D721Med (cell line): ENCODE data around the gene FABP1.

ENCODE experiments used
- DNase-seq: peaks from one replicate; pipeline ENCODE4 v3.0.0; 2011; ENCODE audit warnings: low spot score; ENCODE audit not compliant: insufficient read length
- FAIRE-seq: peaks from 2 replicates; lab custom pipeline; 2011; peaks lifted over from hg19 to GRCh38; lab: Jason Lieb, UNC
- TF ChIP-seq, protein P1 (sequence below): IDR thresholded peaks from 2 replicates; pipeline ENCODE4 v1.5.1; 2012; ENCODE audit warnings: mild to moderate bottlenecking, control low read depth; ENCODE audit not compliant: insufficient read depth; ENCODE audit errors: missing control alignments

Gene FABP1

DNA sequence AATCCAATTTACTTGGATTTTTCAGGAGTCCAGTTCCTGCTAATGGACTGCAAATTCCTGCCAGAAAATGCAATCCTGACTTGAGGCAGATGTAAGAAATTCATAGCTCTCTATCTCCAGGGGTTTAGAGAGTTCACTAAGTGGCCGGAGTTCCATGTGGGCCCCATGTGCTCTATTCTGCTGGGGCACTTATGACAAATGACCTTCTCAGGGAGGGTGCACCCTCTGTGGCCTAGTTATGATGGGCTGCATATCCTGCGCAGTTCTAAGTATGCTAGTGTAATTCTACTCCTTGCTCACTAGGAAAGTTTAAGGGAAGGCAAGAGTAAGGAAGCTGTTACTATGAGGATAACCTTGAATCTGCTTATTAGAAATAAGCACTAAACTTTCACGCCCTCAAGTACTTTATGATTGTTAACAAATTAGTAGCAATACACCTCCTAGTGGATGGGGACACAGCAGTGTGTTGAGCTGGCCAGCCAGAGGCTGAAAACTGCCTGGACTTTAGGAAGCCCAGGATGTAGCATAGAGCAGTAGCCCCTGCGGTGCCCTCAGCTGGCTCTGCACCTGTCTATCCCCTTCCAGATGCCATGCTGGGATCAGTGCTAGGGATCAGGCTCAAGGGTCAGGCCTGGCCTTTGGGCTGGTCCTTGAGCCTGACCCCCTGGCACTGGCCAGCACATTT lies 45.8 kb downstream of the FABP1 start:
- TF ChIP-seq, protein P1, sequence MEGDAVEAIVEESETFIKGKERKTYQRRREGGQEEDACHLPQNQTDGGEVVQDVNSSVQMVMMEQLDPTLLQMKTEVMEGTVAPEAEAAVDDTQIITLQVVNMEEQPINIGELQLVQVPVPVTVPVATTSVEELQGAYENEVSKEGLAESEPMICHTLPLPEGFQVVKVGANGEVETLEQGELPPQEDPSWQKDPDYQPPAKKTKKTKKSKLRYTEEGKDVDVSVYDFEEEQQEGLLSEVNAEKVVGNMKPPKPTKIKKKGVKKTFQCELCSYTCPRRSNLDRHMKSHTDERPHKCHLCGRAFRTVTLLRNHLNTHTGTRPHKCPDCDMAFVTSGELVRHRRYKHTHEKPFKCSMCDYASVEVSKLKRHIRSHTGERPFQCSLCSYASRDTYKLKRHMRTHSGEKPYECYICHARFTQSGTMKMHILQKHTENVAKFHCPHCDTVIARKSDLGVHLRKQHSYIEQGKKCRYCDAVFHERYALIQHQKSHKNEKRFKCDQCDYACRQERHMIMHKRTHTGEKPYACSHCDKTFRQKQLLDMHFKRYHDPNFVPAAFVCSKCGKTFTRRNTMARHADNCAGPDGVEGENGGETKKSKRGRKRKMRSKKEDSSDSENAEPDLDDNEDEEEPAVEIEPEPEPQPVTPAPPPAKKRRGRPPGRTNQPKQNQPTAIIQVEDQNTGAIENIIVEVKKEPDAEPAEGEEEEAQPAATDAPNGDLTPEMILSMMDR, result no peak
- DNase-seq (no peak), FAIRE-seq (no peak)

GRCh38 chr2:88080545-88080944 lies 47.3 kb downstream of the FABP1 start:
- FAIRE-seq (no peak), DNase-seq (no peak)
- TF ChIP-seq, protein P1, result no peak

DNA sequence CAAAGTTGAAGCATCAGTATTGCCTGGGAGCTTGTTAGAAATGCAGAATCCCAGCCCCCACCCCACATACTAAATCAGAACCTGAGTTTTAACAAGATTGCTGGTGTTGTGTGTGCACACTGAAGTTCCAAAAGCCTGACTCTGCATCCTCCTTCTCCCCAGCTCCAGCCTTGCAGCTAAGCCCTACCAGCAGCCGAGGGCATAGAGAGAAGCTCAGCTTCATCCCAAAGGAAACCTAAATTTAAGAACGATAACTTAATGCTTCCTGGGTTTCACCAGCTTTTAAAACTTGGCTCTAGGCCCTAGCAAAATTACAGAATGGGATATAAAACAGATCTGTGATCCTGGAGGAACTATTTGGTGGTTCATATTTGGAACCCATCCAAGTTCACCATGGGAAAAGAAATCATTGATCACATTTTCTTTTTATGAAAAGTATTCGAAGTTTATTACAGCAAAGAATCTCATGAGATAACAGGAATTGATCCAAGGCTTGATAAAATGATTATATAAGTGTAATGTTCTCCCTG lies 49.2 kb downstream of the FABP1 start:
- TF ChIP-seq, protein P1, result no peak
- DNase-seq (no peak), FAIRE-seq (no peak)

DNA sequence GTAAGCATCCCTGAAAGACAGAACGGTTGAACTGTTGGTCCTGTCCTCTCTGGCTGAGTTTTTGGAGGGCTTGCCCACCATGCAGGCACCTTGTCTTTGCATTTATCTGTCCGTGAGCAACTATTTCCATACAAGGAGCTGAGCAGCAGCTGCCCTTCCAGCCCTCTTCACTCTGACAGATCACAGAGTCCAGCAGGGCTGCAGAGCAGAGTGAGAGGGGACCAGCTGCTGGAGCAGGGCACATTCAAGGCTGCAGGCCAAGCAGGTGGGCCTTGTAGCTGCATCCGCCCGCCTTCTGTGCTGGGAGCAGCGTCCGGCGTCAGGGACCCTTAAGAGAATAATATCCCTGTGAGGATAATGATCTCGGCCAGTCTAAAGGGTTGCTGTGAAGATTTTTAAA lies 50.8 kb downstream of the FABP1 start:
- DNase-seq (no peak), FAIRE-seq (no peak)
- TF ChIP-seq, protein P1, result no peak

- FAIRE-seq (no peak), DNase-seq (no peak)
- TF ChIP-seq, protein P1, result no peak
These were observed 53.0 kb downstream of the FABP1 start for GRCh38 chr2:88074854-88075292.

GRCh38 chr2:88074150-88074549 lies 53.7 kb downstream of the FABP1 start:
- FAIRE-seq, result no peak
- TF ChIP-seq, protein P1, result no peak
- no peak for DNase-seq
